Stimulated activated CD8-positive, alpha-beta memory T cell treated with anti-CD3 and anti-CD28 coated beads, Interleukin-15, amount 100 ng/mL, for 4 hours (primary cell): ENCODE data around the gene RAB3IL1.
A peak's percentile ranks its signal among the peaks of the same experiment; 100 is the strongest.

ENCODE experiments used
- DNase-seq, 2 donors: peaks; one replicate each; pipeline ENCODE4 v3.0.0-alpha.2; 2020; ENCODE audit warnings: low read depth in 2 of 2

The RAB3IL1 gene

DNA sequence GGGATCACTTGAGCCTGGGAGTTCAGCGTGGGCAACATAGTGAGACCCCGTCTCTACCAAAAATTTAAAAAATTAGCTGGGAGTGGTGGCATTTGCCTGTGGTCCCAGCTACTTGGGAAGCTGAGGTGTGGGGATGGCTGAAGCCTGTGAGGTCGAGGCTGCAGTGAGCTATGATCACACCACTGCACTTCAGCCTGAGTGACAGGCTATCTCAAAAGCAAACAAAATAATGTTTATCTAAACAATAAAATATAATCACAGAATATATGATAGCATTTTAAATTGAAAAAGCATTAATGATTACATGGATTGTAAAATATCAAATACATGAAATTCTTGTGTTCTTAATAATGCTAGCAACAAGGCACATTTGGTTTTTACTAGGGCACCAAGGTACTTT is 35.5 kb upstream of the RAB3IL1 start:
- DNase-seq, result no peak

- no peak for DNase-seq
Measured at GRCh38 chr11:61951484-61952135, 34.2 kb upstream of the RAB3IL1 start.

DNA sequence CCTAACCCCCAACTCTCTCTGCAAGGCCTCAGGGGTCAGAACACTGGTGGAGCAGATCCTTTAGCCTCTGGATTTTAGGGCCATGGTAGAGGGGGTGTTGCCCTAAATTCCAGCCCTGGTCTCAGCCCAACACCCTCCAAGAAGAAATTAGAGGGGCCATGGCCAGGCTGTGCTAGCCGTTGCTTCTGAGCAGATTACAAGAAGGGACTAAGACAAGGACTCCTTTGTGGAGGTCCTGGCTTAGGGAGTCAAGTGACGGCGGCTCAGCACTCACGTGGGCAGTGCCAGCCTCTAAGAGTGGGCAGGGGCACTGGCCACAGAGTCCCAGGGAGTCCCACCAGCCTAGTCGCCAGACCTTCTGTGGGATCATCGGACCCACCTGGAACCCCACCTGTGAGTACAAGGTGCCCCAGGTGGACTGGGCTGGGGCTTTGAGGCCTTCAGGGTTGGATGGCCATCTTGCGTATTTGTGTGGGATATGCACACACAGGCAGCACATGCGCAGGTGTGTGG is 32.7 kb upstream of the RAB3IL1 start, which contains the start of gene BEST1:
TSS of gene BEST1 (plus strand) at position 317 of the 513 bp plus-strand sequence. CDS start 1,456 bp downstream, outside the sequence.
- DNase-seq, result no peak

DNA sequence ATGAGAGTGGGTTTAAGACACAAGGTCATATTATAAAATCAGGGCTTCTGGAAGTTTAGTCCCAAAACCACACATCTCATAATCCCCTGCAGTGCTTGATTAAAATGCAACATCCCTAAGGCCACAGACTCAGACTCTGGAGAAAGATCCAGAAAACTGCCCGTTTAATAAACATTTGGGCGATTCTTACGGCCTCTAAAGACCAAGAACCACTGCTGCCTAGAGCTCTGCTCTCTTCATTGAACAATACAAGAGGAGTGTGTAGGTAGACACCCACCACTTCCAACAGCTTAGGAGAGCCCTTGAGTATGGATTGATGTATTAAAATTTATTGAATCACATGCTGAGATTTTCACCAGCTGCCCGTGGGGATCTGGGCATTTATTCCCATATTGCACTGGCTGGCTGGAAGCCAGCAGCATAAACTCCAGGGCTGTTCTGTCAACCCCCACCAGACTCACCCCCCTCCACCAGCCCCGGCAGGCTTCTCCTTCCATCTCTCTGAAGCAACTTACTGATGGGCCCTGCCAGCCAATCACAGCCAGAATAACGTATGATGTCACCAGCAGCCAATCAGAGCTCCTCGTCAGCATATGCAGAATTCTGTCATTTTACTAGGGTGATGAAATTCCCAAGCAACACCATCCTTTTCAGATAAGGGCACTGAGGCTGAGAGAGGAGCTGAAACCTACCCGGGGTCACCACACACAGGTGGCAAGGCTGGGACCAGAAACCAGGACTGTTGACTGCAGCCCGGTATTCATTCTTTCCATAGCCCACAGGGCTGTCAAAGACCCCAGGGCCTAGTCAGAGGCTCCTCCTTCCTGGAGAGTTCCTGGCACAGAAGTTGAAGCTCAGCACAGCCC is 32.0 kb upstream of the RAB3IL1 start:
- no peak for DNase-seq

GRCh38 chr11:61948505-61948904 is 31.1 kb upstream of the RAB3IL1 start:
- DNase-seq, result no peak

DNA sequence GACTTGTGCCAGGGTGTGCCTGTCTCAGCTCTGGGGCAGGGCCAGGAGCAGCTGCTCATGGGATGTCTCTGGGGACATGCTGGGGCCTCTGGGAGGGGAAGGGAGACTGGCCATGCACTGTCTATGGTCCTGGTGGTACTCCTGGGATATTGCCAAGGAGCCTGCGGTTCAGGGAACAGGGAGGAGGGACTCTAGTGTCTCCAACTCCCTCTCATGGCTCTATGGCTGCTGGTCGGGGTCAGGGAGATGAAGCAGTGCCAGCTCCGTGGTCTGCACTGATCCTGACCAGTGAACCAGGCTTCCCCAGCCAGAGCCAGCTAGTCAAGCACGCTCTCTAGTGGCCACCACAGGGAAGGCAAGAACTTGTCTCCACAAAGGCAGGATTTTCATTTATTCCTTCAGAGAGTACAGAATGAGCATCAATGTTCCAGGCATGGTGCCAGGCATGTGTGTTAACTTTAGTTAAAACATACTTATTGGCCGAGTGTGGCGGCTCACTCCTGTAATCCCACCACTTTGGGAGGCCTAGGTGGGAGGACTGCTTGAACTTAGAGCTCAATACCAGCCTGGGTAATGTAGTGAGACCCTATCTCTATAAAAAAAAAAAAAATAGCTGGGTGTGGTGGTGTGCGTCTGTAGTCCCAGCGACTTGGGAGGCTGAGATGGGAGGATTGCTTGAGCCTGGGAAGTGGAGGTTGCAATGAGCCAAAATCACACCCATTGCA is 30.3 kb upstream of the RAB3IL1 start:
- peak in 1 of 2 donors; percentile 17 for DNase-seq

DNA sequence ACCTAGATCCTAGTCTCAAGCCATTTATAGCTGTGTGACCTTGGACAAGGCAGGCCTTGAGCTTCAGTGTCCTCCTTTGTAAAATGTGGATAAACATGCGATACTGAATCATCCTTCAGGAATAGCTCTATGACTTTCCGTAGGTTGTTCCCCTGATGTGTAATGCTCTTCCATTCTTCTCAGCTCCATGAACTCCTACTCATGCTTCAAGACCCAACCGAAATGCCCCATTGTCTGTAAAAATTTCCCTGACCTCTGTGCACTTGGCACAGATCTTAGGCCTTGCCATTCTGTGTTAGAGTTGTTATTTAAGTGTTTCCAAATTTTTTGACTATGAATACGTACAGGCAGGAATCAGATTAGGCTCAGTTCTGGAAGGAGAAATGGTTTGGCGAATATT is 29.5 kb upstream of the RAB3IL1 start:
- no peak for DNase-seq

GRCh38 chr11:61945191-61945590 is 27.8 kb upstream of the RAB3IL1 start:
- DNase-seq, result no peak

DNA sequence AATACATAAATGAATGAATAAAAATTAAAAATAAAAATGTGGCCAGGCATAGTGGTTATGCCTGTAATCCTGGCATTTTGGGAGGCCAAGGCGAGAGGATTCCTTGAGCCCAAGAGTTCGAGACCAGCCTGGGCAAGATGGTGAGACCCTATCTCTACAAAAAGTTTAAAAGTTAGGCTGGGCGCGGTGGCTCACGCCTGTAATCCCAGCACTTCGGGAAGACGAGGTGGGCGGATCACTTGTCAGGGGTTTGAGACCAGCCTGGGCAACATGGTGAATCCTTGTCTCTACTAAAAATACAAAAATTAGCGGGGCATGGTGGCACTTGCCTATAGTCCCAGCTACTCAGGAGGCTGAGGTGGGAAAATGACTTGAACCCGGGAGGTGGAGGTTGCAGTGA is 23.1 kb upstream of the RAB3IL1 start:
- no peak for DNase-seq

DNA sequence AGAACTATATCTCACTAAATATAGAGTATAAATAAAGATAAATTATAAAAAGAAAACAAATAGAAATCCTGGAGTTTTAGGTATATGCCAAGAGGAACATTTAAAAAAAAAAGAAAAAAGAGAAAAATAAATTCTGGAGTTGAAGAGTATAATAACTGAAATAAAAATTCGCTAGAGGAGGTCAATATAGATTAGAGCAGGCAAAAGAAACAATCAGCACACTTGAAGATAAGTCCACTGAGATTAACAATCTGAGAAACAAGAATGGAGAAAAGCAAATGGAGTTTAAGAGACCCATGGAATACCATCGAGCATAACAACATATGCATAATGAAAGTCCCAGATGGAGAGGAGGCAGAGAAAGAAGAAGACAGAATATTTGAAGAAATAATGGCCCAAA is 18.5 kb upstream of the RAB3IL1 start:
- DNase-seq, result no peak

DNA sequence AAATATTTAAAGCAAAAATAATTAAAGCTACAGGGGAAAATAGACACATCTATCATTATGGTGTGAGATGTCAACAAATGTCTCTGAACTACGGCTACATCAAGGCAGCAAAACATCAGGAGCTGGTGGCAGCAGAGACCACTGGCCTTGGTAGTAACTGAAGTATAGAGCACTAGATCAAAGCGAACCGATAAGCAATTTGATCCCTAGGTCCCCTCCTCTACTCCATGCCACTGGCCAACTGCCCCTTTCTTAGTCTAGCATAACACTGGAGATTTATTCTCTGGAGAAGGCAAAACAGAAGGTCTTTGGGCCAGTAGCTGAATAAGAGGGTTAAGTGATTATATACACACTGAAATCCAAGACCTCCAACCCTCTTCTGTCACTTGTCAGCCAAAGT is 13.6 kb upstream of the RAB3IL1 start:
- DNase-seq, result no peak

DNA sequence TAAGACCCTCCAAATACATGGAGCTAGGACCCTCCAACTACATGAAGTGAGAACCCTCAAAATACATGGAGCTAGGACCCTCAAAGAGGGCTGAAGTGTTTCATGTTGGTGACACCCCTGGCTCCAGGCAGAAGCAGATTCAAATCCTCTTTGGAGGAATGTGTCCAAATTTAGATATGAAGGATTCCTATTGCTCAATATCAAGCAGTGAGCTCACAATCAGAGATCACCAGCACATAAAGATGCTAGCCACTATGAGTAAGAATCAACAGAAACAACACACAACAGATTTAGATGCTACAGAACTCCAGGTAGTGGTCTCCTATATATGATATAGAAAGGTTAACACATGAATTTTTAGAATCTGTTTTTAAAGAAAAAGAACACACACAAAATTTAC is 11.2 kb upstream of the RAB3IL1 start:
- DNase-seq, result no peak

- DNase-seq, result no peak
Measured at GRCh38 chr11:61927501-61927900, 10.1 kb upstream of the RAB3IL1 start.

DNA sequence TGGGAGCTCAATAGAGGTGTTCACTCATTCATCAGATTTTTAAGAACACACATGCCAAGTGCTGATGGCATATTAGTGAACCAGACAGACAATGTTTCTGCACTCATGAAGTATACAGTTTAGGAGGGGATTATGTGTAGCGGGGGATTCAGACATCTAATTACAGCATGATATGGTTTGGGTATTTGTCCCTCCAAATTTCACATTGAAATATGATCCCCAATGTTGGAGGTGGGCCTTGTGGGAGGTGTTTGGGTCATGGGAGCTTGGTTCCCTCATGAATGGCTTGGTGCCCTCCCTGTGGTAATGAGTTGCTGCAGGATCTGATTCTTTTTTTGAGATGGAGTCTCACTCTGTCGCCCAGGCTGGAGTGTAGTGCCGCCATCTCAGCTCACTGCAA is 8.9 kb upstream of the RAB3IL1 start:
- no peak for DNase-seq

DNA sequence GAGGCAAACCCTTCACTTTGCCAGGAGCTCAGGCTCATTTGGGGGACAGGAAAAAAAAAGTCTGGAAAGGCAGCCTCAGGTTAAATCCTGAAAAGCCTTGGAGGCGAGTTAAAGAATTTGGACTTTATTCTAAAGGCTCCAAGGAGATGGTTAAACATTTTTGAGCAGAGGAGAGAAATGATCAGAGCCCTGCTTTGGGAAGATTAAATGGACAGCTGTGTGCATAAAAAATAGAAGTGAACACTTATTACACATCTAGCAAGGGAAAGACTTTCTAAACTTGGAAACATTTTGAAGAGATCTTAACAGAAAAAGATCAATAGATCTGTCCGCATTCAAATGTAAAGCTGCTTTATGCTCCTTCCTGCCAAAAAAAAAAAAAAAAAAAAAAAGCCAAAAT is 8.4 kb upstream of the RAB3IL1 start:
- no peak for DNase-seq

DNA sequence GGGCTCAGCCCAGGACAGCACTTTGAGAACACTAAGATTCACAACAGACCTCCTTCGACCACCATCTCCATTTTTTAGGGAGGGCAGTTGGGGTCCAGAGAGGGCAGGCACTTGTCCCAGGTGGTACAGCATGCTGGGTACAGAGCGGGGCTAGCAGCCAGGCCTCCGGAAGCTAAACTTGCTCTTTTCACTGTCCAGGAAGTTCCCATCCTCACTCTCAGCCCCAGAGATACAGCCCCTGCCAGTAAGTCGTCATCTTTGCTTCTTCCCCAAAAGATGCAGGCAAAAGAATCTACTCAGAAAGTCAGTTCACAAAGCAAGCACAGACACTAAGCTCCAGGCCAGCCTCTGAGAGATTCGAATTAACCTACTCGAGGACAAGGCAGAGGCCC is 6.7 kb upstream of the RAB3IL1 start:
- DNase-seq, result no peak

DNA sequence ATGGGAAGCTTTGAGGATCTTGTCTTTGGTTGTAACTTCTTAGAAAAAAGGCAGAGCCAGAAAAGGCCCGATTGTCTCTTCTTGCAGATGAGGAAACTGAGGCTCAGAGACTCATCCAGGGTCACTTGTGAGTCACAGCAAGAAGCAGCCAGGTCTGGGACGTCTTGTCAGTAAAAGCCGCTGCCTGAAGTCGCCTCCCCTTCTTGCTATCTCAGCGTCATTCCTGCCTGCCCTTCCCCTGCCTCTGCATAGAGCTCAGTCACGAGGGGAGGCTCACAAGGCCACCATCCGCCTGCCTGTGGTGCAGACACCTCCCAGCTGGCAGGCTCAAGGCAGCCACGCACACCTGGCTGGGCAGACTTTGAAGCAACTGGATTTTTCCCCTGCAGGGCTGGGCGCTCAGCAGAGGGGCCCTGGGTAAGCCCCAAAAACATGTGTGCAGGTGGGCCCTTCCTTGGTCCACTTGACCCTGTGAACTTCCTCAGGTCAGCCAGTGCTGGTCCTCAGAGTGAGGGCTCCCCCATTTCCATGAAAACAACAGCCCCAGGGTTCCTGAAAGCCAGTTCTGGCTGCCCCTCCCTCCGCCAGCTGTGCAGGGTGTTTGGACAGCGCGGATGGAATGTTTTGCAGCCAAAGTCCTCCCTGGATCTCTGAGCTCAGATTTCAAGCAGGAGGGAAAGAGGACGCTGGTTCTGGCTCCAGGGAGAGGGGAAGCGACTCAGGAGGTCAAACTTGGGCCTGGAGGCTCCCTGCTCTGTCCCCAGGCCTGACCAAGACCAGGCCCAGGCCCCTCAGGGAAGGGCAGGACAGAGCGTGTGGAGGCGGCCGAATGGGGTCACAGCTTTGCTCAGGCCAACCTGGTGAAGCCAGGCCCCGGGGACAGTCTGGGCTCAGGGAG is 6.0 kb upstream of the RAB3IL1 start:
- DNase-seq, result no peak

DNA sequence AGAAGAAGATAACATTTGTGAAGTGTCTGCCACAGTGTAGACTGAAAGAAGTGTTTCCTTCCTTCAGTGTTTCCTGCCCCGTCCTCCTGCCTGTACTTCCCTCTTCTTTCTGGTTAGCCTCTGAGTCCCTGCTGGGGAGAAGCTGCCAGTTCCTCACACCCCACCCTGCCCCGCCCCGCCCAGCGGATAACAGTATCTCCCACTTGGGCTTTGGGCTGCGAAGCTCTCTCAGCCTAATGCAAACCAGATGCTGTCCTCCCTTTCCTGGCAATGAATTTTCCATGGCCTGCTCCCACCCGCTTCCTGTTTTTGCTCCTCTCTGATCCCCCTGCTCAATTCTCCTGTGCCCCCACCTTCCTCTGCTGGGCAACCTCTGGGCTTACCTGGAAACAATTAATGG is 5.2 kb upstream of the RAB3IL1 start:
- DNase-seq, result no peak

DNA sequence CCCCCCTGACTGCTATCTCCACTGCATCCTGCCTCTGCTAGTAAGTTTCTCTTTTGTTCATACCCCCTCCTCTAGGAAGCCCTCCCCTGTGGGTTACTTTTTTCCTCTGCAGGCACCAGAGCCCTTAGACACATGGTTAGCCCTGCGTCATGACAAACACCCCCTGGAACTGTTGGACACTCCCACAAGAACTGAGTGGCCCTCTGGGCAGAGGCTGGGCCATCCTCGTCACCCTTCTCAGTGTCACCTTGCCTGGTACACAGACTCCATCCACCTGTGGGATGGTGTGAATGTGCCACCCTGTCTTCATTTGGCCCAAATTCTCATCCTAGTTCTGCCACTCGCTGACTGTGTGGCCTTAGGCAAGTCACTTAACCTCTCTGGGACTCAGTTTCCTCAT is 4.1 kb upstream of the RAB3IL1 start:
- no peak for DNase-seq

DNA sequence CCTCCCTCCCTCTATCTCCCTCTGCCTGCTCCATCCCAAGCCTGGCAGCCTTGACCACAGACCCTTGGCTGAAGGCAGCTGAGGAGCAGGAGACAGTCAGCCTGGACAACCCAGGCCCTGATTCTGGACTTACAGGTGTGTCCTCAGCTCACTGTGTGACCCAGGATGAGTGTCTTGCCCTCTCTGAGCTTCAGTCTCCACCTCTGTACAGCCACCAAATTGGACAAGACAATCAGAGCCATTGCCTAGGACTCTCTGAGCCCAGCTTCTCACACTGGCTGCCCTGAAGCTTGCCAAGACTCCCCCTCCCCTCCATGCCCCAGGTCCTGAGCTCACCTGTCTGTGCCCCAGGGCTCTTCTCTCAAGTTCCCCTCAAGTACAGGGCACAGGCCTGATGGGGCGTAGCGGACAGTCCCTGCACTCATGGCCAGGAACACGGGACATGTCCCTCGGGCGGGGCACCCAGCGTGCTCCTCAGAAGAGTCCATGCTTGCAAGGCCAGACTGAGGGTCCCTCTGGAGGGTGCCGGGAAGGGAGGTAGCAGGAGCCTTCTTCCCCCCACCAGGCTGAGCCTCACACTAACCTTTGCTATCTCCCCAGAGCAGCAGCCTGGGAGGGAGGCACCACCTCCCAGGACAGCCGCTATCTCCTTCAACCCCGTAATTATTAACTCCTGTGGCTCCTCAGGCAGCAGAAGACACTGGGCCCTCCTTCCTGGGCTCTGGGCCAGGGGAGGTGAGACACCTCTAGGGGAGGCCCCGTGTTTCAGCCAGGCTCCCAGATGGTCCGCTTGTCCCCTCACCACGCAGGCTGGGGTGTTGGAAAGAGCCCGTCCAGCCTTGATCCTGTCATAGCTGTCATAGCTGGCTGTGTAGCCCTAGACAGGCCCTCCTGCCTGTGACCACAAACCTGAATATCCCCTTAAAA is 2.6 kb upstream of the RAB3IL1 start:
- DNase-seq, result no peak
